ENCODE measurements around the gene GABARAPL1. TPM values are rescaled to one million over a fixed set of nuclear protein-coding genes. Genes with fewer than 3 reads are reported as not detected.

The GABARAPL1 gene
- total and polyA plus RNA-seq, 10 of the 15 experiments (the other 5 are each of a cell fraction or from before 2014, with no cell fraction given): 0.42 to 3.7 (median 1.4) TPM

- TF ChIP-seq CUX1 (IDR thresholded peaks at IDR 0.05; ENCODE audit: insufficient replicate concordance, low read depth, low read length) (no peak), CEBPZ (IDR thresholded peaks at IDR 0.05; ENCODE audit: low read depth, low read length) (no peak), REST (IDR thresholded peaks at IDR 0.05; ENCODE audit: low read depth, low read length) (no peak), EP300 (IDR thresholded peaks at IDR 0.05; ENCODE audit: borderline replicate concordance in 1 of 2, control insufficient read depth in 1 of 2, low read depth in 2 of 2, low read length in 2 of 2) (no peak), TBL1XR1 (IDR thresholded peaks at IDR 0.05; ENCODE audit: low read depth, low read length) (no peak), CHD1 (IDR thresholded peaks at IDR 0.05; ENCODE audit: low read depth, low read length) (no peak), ZBTB11 (CRISPR knock-in tag; IDR thresholded peaks at IDR 0.05) (no peak), KAT2A (conservative IDR thresholded peaks at IDR 0.05; ENCODE audit: control insufficient read depth, low read depth, low read length) (no peak), ATF7 (IDR thresholded peaks at IDR 0.05; ENCODE audit: low read depth) (no peak)
Measured at GRCh38 chr12:10218021-10218420, 5.3 kb downstream of the GABARAPL1 start (continued).

Measured in GM12878 (cell line).